Body of pancreas (tissue), 4 donors: ENCODE data around the gene SP100. TPM values are rescaled to one million over a fixed set of nuclear protein-coding genes. Genes with fewer than 3 reads are reported as not detected.
A peak's percentile ranks its signal among the peaks of the same experiment; 100 is the strongest.

Experiments used
- ATAC-seq: fragments of 150-250 bp; one replicate; pipeline ENCODE4 v1.9.1; 2016
- DNase-seq, 4 donors: peaks; one replicate each; pipeline ENCODE4 v3.0.0-alpha.2; 2019
- H3K27ac ChIP-seq, 4 donors: fragments of 200-600 bp; sonication (generic); 1 replicate in 3 of 4; 2 replicates in 1 of 4; pipeline versions ENCODE4 v1.5.1 to v1.6.1; 2016 to 2019; ENCODE audit warnings: mild to moderate bottlenecking in 1 of 4, mixed read lengths in 1 of 4, moderate library complexity in 1 of 4
- H3K27me3 ChIP-seq, 2 donors: fragments of 200-600 bp; sonication (generic); one replicate each; pipeline ENCODE4 v1.6.0; 2016; ENCODE audit warnings: mild to moderate bottlenecking in 1 of 2
- H3K36me3 ChIP-seq, 2 donors: fragments of 200-600 bp; sonication (generic); replicated peaks in 1 of 2; 2 replicates each; pipeline ENCODE4 v1.5.1; 2016; ENCODE audit warnings: low read depth in 2 of 2; ENCODE audit not compliant: insufficient read depth in 1 of 2
- H3K4me1 ChIP-seq: fragments of 200-600 bp; sonication (generic); one replicate; pipeline ENCODE4 v1.6.0; 2016
- H3K4me3 ChIP-seq, 2 donors: fragments of 200-600 bp; sonication (generic); 1 replicate in 1 of 2; 2 replicates in 1 of 2; pipeline ENCODE4 v1.5.1; 2016 to 2019
- H3K9me3 ChIP-seq, 3 donors: fragments of 200-600 bp; sonication (generic); 1 replicate in 2 of 3; 2 replicates in 1 of 3; pipeline ENCODE4 v1.5.1; 2016
- POLR2A ChIP-seq, 3 donors: fragments of 450-650 bp; IDR thresholded peaks; one replicate each; pipeline ENCODE4 v1.6.1; 2016; ENCODE audit warnings: antibody characterized with exemption in 3 of 3, mild to moderate bottlenecking in 2 of 3
- WGBS, 2 donors: methylation state at CpG; one replicate each; pipeline ENCODE4 v1.1.5; 2017; 5-methylcytosine and 5-hydroxymethylcytosine counted together
- intact Hi-C: fragments of 100-400 bp; cut with DNase I; formaldehyde crosslinking; loops from one replicate; pipeline ENCODE4 v1.15.1; 2023
- total RNA-seq, 2 donors: library from RNA; depleted of rRNA; stranded (reverse); fragments of >200 nt; gene quantifications; one replicate each; pipeline ENCODE4 v1.1.0, GENCODE V29; 2016
- TF ChIP-seq, protein P1 (sequence below), 7 experiments: fragments of 450-650 bp in 4 of 7; fragments of 200-600 bp in 3 of 7; sonication (generic) in 3 of 7; IDR thresholded peaks; one replicate each; pipeline ENCODE4 v1.5.1; 2016 to 2019; ENCODE audit warnings: antibody characterized with exemption in 7 of 7

SP100 gene
- total RNA-seq, 2 donors from 2014 or later: 71.9 to 73.2 TPM

DNA sequence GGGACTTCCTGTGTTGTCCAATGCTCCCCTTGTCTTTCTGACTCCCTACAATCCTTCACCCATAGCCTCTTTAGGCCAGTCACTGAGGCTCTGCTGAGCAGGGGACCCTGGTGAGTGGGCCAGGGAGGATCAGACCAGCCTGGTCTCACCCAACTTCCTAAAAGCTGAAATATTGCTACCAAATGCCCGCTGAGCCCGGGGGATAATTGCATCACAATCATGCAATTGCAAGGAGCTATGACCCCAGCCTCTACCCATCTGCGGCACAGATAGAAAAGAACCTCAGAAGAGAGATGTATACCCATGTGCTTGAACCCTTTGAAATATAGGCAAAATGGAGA, 3.7 kb upstream of the SP100 start:
- intact Hi-C loops: no loop called here
- Histone ChIP-seq H3K36me3 (no peaks in the 10 kb centered on the region), H3K27me3 (no peaks in the 10 kb centered on the region), H3K4me3 (peak overlapping the region in 1 of 2 donors; percentile 66), H3K9me3 (no peaks in the 10 kb centered on the region), H3K4me1 (peaks cover 23% of the 10 kb centered on the region), H3K27ac (peak overlapping the region; percentile 78 to 94 (median 86))
- DNase-seq (no peak), ATAC-seq (no peak)
- TF ChIP-seq, protein P1, sequence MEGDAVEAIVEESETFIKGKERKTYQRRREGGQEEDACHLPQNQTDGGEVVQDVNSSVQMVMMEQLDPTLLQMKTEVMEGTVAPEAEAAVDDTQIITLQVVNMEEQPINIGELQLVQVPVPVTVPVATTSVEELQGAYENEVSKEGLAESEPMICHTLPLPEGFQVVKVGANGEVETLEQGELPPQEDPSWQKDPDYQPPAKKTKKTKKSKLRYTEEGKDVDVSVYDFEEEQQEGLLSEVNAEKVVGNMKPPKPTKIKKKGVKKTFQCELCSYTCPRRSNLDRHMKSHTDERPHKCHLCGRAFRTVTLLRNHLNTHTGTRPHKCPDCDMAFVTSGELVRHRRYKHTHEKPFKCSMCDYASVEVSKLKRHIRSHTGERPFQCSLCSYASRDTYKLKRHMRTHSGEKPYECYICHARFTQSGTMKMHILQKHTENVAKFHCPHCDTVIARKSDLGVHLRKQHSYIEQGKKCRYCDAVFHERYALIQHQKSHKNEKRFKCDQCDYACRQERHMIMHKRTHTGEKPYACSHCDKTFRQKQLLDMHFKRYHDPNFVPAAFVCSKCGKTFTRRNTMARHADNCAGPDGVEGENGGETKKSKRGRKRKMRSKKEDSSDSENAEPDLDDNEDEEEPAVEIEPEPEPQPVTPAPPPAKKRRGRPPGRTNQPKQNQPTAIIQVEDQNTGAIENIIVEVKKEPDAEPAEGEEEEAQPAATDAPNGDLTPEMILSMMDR (IDR thresholded peaks at IDR 0.05): no peak
- 72 to 82% methylated on average over 3 of the region's 3 CpGs for WGBS, 2 donors

DNA sequence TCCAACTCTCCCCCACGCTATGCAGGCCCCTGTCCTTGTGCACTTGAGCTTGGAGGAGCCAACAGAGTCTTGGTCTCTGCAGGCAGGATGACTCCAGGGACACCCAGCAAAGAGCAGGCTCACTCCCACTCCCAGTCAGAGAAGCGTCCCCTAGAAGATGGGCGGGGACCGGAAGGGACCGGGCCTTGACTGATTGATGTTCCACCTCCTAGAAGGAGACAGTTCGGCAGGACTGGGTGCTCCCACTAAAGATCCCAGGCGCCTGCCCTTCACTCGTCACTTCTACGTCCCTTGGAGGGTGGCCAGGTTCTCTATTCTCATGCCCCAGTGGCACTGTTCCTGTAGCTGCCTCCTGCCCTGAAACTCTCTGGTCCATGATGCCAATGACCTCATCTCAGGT, 3.2 kb upstream of the SP100 start:
- Histone ChIP-seq H3K36me3 (no peaks in the 10 kb centered on the region), H3K9me3 (no peaks in the 10 kb centered on the region), H3K27me3 (no peaks in the 10 kb centered on the region), H3K4me3 (no peak overlapping the region), H3K4me1 (peaks cover 28% of the 10 kb centered on the region), H3K27ac (no peak overlapping the region)
- no peak for ATAC-seq
- DNase-seq: no peak
- intact Hi-C loops: no loop called here
- TF ChIP-seq, protein P1 (IDR thresholded peaks at IDR 0.05): no peak
- TF ChIP-seq POLR2A (IDR thresholded peaks at IDR 0.05): no peak
- 85 to 93% methylated on average over 9 of the region's 9 CpGs for WGBS, 2 donors

DNA sequence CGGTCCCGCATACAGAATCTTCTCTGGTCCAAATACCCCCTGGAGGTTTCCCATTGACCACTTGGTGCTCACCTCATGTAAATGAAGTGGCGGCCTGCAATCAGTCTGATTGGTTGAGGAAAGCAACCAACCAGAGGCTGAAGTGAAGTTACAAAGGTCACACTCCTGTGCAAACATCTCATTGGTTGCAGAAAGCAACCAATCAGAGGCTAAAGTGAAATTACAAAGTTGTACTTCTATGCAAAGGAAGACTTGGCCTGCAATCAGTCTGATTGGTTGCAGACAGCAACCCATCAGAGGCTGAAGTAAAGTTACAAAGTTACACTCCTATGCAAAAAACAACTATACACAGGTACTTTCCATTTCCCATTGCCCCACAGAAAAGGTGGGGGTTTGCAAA, 2.5 kb upstream of the SP100 start:
- H3K4me3 ChIP-seq: no peak overlapping the region
- TF ChIP-seq, protein P1 (IDR thresholded peaks at IDR 0.05): no peak
- TF ChIP-seq POLR2A (IDR thresholded peaks at IDR 0.05): no peak
- no peaks in the 10 kb centered on the region for H3K27me3 ChIP-seq
- no peak overlapping the region for H3K27ac ChIP-seq
- H3K36me3 ChIP-seq: no peaks in the 10 kb centered on the region
- H3K4me1 ChIP-seq: peaks cover 33% of the 10 kb centered on the region
- 97 to 100% methylated on average over 3 of the region's 3 CpGs for WGBS, 2 donors
- intact Hi-C loops: no loop called here
- ATAC-seq: no peak
- H3K9me3 ChIP-seq: no peaks in the 10 kb centered on the region
- DNase-seq: no peak

DNA sequence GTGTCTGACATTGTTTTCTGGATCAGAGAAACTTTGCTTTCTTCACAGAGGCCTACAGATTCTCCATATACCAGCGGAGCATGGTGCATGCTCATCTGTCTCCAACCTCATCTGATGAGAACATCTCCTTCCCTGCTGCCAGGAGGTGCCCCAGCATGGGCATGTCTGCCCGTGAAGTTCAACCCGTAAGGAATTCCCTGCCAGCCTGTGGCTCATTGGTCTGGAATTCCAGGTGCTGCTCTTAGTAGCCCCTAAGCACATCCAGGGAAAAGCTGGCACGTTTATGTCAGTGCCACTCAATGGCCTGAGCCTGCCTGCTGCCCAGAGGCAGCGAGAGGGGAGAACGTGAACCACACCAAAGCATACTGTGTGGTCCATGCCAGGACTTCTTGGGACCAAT, 1.7 kb upstream of the SP100 start:
- 87 to 91% methylated on average over 5 to 6 of the region's 6 CpGs for WGBS, 2 donors

DNA sequence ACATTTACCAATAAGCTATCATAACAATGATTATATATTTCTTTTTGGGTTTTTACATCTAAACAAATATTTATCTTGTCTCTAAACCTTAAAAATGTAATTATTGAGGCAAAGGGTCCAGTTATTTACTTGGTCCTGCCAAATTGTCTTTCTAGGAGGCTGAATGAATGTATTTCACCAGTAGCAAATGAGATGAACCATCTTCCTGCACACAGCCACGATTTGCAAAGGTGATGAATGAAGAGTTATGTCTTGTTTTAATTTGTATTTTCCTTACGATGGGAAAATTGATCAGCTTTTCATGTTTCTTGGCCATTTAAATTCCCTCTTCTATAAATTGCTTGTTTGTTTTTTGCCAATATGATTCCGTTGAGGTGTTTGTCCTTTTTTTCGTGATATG, 1.4 kb downstream of the SP100 start:
- Histone ChIP-seq H3K4me3 (peak overlapping the region in 1 of 2 donors; percentile 49), H3K27me3 (no peaks in the 10 kb centered on the region), H3K36me3 (no peaks in the 10 kb centered on the region), H3K9me3 (no peaks in the 10 kb centered on the region), H3K27ac (peak overlapping the region in 1 of 4 donors; percentile 97), H3K4me1 (peaks cover 37% of the 10 kb centered on the region)
- TF ChIP-seq, protein P1 (IDR thresholded peaks at IDR 0.05): no peak
- no peak for TF ChIP-seq POLR2A (IDR thresholded peaks at IDR 0.05)
- DNase-seq: no peak
- WGBS, 2 donors: 24 to 34% methylated on average over 4 of the region's 4 CpGs
- no peak for ATAC-seq
- intact Hi-C loops: no loop called here

More for the DNA sequence above, 1.7 kb upstream of the SP100 start:
- Histone ChIP-seq H3K4me3 (no peak overlapping the region), H3K27me3 (no peaks in the 10 kb centered on the region), H3K36me3 (no peaks in the 10 kb centered on the region), H3K27ac (no peak overlapping the region), H3K4me1 (peaks cover 40% of the 10 kb centered on the region), H3K9me3 (no peaks in the 10 kb centered on the region)
- TF ChIP-seq POLR2A (IDR thresholded peaks at IDR 0.05): no peak
- TF ChIP-seq, protein P1 (IDR thresholded peaks at IDR 0.05): no peak
- no peak for DNase-seq
- intact Hi-C loops: no loop called here
- no peak for ATAC-seq
